SU-DHL-6 (cell line): ENCODE measurements around the gene TPBGL.

ENCODE experiments used
- CTCF ChIP-seq: fragments of 200-600 bp; sonication (generic); IDR thresholded peaks from one replicate; pipeline ENCODE4 v1.5.1; 2017; ENCODE audit warnings: antibody characterized with exemption, mild to moderate bottlenecking, low read length, moderate library complexity; ENCODE audit not compliant: insufficient read depth, poor library complexity, severe bottlenecking
- EZH2phosphoT487 ChIP-seq: fragments of 200-600 bp; sonication (generic), shearing (Covaris generic); conservative IDR thresholded peaks from 2 replicates; pipeline ENCODE4 v1.6.1; 2018; ENCODE audit warnings: mild to moderate bottlenecking, antibody characterized with exemption, low read length, moderate library complexity, mixed read lengths

GRCh38 chr11:75273411-75274391 is 33.1 kb downstream of the TPBGL start:
- TF ChIP-seq CTCF, result no peak
- TF ChIP-seq EZH2phosphoT487, result no peak
